Measurements from ENCODE around the gene SLC22A9. TPM values are rescaled to one million over a fixed set of nuclear protein-coding genes. Genes with fewer than 3 reads are reported as not detected.

The SLC22A9 gene
- total and polyA plus RNA-seq, 10 of the 15 experiments (the other 5 are each of a cell fraction or from before 2014, with no cell fraction given) = 0.03 to 0.06 TPM; not detected in 8

GRCh38 chr11:63444160-63444559 lies 74.6 kb downstream of the SLC22A9 start:
- H3K4me1 ChIP-seq (ENCODE audit: control insufficient read depth, insufficient read depth, low read length) = no peaks in the 10 kb centered on the region
- BruUV-seq (replicated peaks) = no TSS peak
- no peak overlapping the region for H3K4me2 ChIP-seq (ENCODE audit: control insufficient read depth, insufficient read depth)
- no peak overlapping the region for H2AFZ ChIP-seq (ENCODE audit: control insufficient read depth, low read depth, low read length)
- 46% methylated on average over 2 of the region's 2 CpGs for WGBS (ENCODE audit: insufficient coverage, insufficient replicate concordance, low lambda C conversion rate, missing lambda C conversion rate)
- intact Hi-C loops (cut with micrococcal nuclease; ENCODE audit: unreplicated experiment) (no loop called here), in situ Hi-C loops (cut with MboI) (no loop called here)
- H3K9ac ChIP-seq (ENCODE audit: control insufficient read depth, insufficient read depth, low read length) = no peak overlapping the region
- no peak for TF ChIP-seq CTCF (IDR thresholded peaks at IDR 0.05 in 2 of 3, conservative IDR thresholded peaks at IDR 0.05 in 1 of 3; ENCODE audit: control insufficient read depth in 2 of 3, extremely low read depth in 1 of 3, insufficient read depth in 1 of 3, low read depth in 3 of 3, low read length in 3 of 3)
- no peak for TF ChIP-seq HSF1 (IDR thresholded peaks at IDR 0.05; ENCODE audit: low read depth, low read length)
- TF ChIP-seq FOXK2 (IDR thresholded peaks at IDR 0.05) = no peak
- no peak for TF ChIP-seq NFYB (IDR thresholded peaks at IDR 0.05; ENCODE audit: insufficient read depth, low read depth, low read length)
- no peak for TF ChIP-seq TCF12 (IDR thresholded peaks at IDR 0.05; ENCODE audit: low read depth, low read length)
- no peak for TF ChIP-seq E2F4 (IDR thresholded peaks at IDR 0.05; ENCODE audit: low read depth, low read length)
- no peak for TF ChIP-seq ZNF687 (IDR thresholded peaks at IDR 0.05)
- no peak for TF ChIP-seq NR2C2 (IDR thresholded peaks at IDR 0.05; ENCODE audit: borderline replicate concordance, control insufficient read depth, insufficient read length, low read depth)
- no peak for TF ChIP-seq RCOR1 (conservative IDR thresholded peaks at IDR 0.05; ENCODE audit: low read depth, low read length)
- TF ChIP-seq BACH1 (IDR thresholded peaks at IDR 0.05; ENCODE audit: borderline replicate concordance) = no peak
- TF ChIP-seq SPI1 (IDR thresholded peaks at IDR 0.05; ENCODE audit: borderline replicate concordance, insufficient read depth, low read depth, low read length) = no peak
- no peak for TF ChIP-seq NBN (IDR thresholded peaks at IDR 0.05)
- TF ChIP-seq SUZ12 (IDR thresholded peaks at IDR 0.05; ENCODE audit: unreplicated experiment) = no peak
- ChIA-PET SMC1A (ENCODE audit: uncharacterized antibody, unreplicated experiment) (no interaction called here), CTCF (no interaction called here), POLR2A (no interaction called here), RAD21 (ENCODE audit: unreplicated experiment) (interaction anchor here (0.7 kb wide), 1 partner anchor 36 kb away, joined by 4 read pairs; no protein-coding TSS in a partner anchor)
- no peaks in the 10 kb centered on the region for H3K36me3 ChIP-seq (ENCODE audit: control insufficient read depth in 2 of 2, insufficient read depth in 2 of 2, low read length in 1 of 2)
- no peaks in the 10 kb centered on the region; a peak in 1 of 4 replicates for H3K27me3 ChIP-seq (replicated peaks in 1 of 2; ENCODE audit: control insufficient read depth in 2 of 2, insufficient read depth in 2 of 2, low read length in 1 of 2)
- H3K4me3 ChIP-seq = no peak overlapping the region
- no peaks in the 10 kb centered on the region for H3K79me2 ChIP-seq (ENCODE audit: control insufficient read depth, insufficient read depth, low read length)
- ATAC-seq (no peak), FAIRE-seq (no peak), DNase-seq (ENCODE audit: low read depth, low spot score) (no peak)
- no peaks in the 10 kb centered on the region for H3K9me3 ChIP-seq (replicated peaks; ENCODE audit: control insufficient read depth, insufficient read depth, low read length)
- H3K27ac ChIP-seq (ENCODE audit: control insufficient read depth, insufficient read depth) = no peak overlapping the region
- H4K20me1 ChIP-seq (ENCODE audit: control insufficient read depth, insufficient read depth) = no peaks in the 10 kb centered on the region
